ENCODE results near the gene TRIM16. TPM values are rescaled to one million over a fixed set of nuclear protein-coding genes. Genes with fewer than 3 reads are reported as not detected.
A peak's percentile ranks its signal among the peaks of the same experiment; 100 is the strongest.
"Not testable (repeated sequence)": the region's sequence is repeated elsewhere in the genome, so short reads cannot be mapped to it uniquely, and the experiment has no call there.

Gene TRIM16
- total and polyA plus RNA-seq, 2 of the 13 experiments (the other 11 are each of a cell fraction or from before 2014, with no cell fraction given) = 12.3 to 23.4 TPM

DNA sequence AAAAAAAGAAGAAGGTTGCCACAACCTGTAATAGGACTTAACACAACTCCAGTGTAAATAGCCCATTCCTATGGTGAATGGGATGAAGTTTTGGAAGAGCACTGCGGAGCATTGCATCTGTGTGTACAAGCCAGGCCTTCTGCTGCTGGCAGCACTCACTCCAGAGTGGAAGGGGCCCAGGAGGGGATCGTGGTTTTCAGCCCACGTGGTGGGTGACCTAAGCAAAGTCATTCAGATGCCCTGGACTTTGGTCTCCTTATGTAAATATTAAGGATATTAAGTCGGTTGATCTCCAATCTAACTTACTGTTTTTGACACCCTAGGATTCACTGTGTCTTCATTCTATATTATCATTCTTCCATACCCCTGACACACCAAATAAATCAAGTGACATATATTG is 67.3 kb downstream of the TRIM16 start:
- TF ChIP-seq MYC (CRISPR knock-in tag; IDR thresholded peaks at IDR 0.05; ENCODE audit: borderline replicate concordance) = peak; percentile 23; the same call in 1 of the 2 replicates
- peak; percentile 63 for TF ChIP-seq HNF4A (CRISPR knock-in tag; IDR thresholded peaks at IDR 0.05)
- TF ChIP-seq THAP11 (CRISPR knock-in tag; IDR thresholded peaks at IDR 0.05) = 0 out of 2 replicates have a peak, but pooled peaks have one; percentile 34
- 0 out of 2 replicates have a peak, but pooled peaks have one; percentile 9 for TF ChIP-seq SAP130 (CRISPR knock-in tag; IDR thresholded peaks at IDR 0.05; ENCODE audit: low read depth)
- TF ChIP-seq, protein P1, sequence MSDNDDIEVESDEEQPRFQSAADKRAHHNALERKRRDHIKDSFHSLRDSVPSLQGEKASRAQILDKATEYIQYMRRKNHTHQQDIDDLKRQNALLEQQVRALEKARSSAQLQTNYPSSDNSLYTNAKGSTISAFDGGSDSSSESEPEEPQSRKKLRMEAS (IDR thresholded peaks at IDR 0.05) = peak; percentile 22; the same call in 1 of the 2 replicates
- TF ChIP-seq, protein P2, sequence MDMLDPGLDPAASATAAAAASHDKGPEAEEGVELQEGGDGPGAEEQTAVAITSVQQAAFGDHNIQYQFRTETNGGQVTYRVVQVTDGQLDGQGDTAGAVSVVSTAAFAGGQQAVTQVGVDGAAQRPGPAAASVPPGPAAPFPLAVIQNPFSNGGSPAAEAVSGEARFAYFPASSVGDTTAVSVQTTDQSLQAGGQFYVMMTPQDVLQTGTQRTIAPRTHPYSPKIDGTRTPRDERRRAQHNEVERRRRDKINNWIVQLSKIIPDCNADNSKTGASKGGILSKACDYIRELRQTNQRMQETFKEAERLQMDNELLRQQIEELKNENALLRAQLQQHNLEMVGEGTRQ (IDR thresholded peaks at IDR 0.05; ENCODE audit: low read depth, low read length) = peak; percentile 32; the same call in 1 of the 2 replicates
- TF ChIP-seq, protein P2 (CRISPR knock-in tag; IDR thresholded peaks at IDR 0.05; ENCODE audit: borderline replicate concordance) = peak; percentile 33; the same call in 1 of the 2 replicates
- peak; percentile 15; the same call in 1 of the 2 replicates for TF ChIP-seq FOXA3 (CRISPR knock-in tag; IDR thresholded peaks at IDR 0.05)
- POLR2A ChIA-PET; H3K9ac ChIP-seq (ENCODE audit: insufficient read depth, low read depth, low read length); in situ Hi-C loops (cut with HindIII; ENCODE audit: extremely low pct_ligation_motif_present, low pct_unique_long_range_greater_than_20kb); H3K27ac ChIP-seq (ENCODE audit: extremely low read length, insufficient read depth, low read length); BruUV-seq (replicated peaks); H4K20me1 ChIP-seq (ENCODE audit: insufficient read depth, low read length); H3K4me3 ChIP-seq (replicated peaks in 1 of 3; ENCODE audit: insufficient read depth in 1 of 3, low read depth in 2 of 3, low read length in 3 of 3); intact Hi-C loops (cut with micrococcal nuclease; ENCODE audit: unreplicated experiment); CTCF ChIA-PET (ENCODE audit: low intra/inter-chr PET ratio, low total read pairs); H3K79me2 ChIP-seq (ENCODE audit: insufficient read depth, low read length); FAIRE-seq; H2AFZ ChIP-seq (ENCODE audit: low read length); H3K27me3 ChIP-seq (ENCODE audit: control insufficient read depth in 1 of 2, insufficient read depth in 2 of 2, low read length in 2 of 2); H3K36me3 ChIP-seq (replicated peaks in 1 of 2; ENCODE audit: control insufficient read depth in 1 of 2, insufficient read depth in 2 of 2, low read length in 2 of 2); H3K9me3 ChIP-seq (ENCODE audit: low read length): not testable (repeated sequence)
- Histone ChIP-seq H3K4me2 (ENCODE audit: low read depth, low read length) (peak overlapping the region; percentile 47; the same call in 1 of the 2 replicates), H3K4me1 (ENCODE audit: insufficient read depth, low read length) (peaks cover 11% of the 10 kb centered on the region; the same call in 1 of the 2 replicates)
- peak; percentile 62 for DNase-seq (ENCODE audit: low spot score)
- peak; percentile 86 for ATAC-seq
- WGBS (ENCODE audit: low lambda C conversion rate) = 27% methylated on average over 3 of the region's 4 CpGs

DNA sequence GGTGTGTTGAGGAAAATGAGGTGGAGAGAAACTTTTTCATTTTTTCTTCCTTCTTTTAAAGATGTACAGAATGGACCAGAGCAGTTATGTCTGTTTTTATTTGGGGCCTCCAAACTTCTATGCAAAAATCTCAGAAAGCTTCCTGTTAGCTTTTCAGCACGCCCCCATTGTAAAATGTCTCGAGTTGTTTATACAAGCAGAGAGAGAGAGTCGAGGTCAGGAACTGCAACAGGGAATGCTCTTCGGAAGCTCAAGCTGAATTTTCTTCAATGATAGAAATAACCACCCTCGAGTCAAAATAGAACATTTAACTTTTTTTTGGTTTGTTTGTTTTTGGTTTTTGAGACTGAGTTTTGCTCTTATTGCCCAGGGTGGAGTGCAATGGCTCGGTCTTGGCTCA is 68.3 kb downstream of the TRIM16 start:
- FAIRE-seq; H3K79me2 ChIP-seq (ENCODE audit: insufficient read depth, low read length); H4K20me1 ChIP-seq (ENCODE audit: insufficient read depth, low read length); CTCF ChIA-PET (ENCODE audit: low intra/inter-chr PET ratio, low total read pairs); H3K4me2 ChIP-seq (ENCODE audit: low read depth, low read length); H2AFZ ChIP-seq (ENCODE audit: low read length); ATAC-seq; BruUV-seq (replicated peaks); H3K9me3 ChIP-seq (ENCODE audit: low read length); H3K9ac ChIP-seq (ENCODE audit: insufficient read depth, low read depth, low read length); H3K36me3 ChIP-seq (replicated peaks in 1 of 2; ENCODE audit: control insufficient read depth in 1 of 2, insufficient read depth in 2 of 2, low read length in 2 of 2); intact Hi-C loops (cut with micrococcal nuclease; ENCODE audit: unreplicated experiment); in situ Hi-C loops (cut with HindIII; ENCODE audit: extremely low pct_ligation_motif_present, low pct_unique_long_range_greater_than_20kb); POLR2A ChIA-PET; H3K4me3 ChIP-seq (replicated peaks in 1 of 3; ENCODE audit: insufficient read depth in 1 of 3, low read depth in 2 of 3, low read length in 3 of 3); DNase-seq (ENCODE audit: low spot score); H3K27ac ChIP-seq (ENCODE audit: extremely low read length, insufficient read depth, low read length); H3K27me3 ChIP-seq (ENCODE audit: control insufficient read depth in 1 of 2, insufficient read depth in 2 of 2, low read length in 2 of 2): not testable (repeated sequence)
- H3K4me1 ChIP-seq (ENCODE audit: insufficient read depth, low read length) = peaks cover 11% of the 10 kb centered on the region; the same call in 1 of the 2 replicates
- WGBS (ENCODE audit: low lambda C conversion rate) = 60% methylated on average over 6 of the region's 6 CpGs

DNA sequence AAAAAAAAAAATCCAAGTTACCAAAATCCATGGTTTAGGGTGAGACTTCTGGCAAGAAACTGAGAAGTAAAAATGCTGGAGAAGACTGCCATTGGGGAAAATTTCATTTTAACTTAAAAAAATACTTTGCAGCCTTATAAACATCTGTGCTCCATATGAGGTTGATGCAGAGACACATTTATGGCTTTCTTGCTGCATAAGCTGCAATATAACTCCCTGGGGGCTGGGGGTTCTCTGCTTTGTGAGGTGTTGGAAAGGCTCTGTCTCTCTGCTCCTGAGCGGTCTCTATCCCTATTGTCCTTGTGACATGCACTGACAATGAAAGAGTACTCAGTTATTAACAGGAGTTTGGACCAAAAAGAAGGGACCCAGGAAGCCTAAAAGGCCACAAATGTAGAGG is 71.0 kb downstream of the TRIM16 start:
- H3K9ac ChIP-seq (ENCODE audit: insufficient read depth, low read depth, low read length); H3K27me3 ChIP-seq (ENCODE audit: control insufficient read depth in 1 of 2, insufficient read depth in 2 of 2, low read length in 2 of 2); in situ Hi-C loops (cut with HindIII; ENCODE audit: extremely low pct_ligation_motif_present, low pct_unique_long_range_greater_than_20kb); POLR2A ChIA-PET; H3K36me3 ChIP-seq (replicated peaks in 1 of 2; ENCODE audit: control insufficient read depth in 1 of 2, insufficient read depth in 2 of 2, low read length in 2 of 2); ATAC-seq; H3K4me3 ChIP-seq (replicated peaks in 1 of 3; ENCODE audit: insufficient read depth in 1 of 3, low read depth in 2 of 3, low read length in 3 of 3); H4K20me1 ChIP-seq (ENCODE audit: insufficient read depth, low read length); FAIRE-seq; CTCF ChIA-PET (ENCODE audit: low intra/inter-chr PET ratio, low total read pairs); BruUV-seq (replicated peaks); intact Hi-C loops (cut with micrococcal nuclease; ENCODE audit: unreplicated experiment); H3K27ac ChIP-seq (ENCODE audit: extremely low read length, insufficient read depth, low read length); H3K9me3 ChIP-seq (ENCODE audit: low read length); H3K79me2 ChIP-seq (ENCODE audit: insufficient read depth, low read length); H3K4me2 ChIP-seq (ENCODE audit: low read depth, low read length); H2AFZ ChIP-seq (ENCODE audit: low read length); DNase-seq (ENCODE audit: low spot score): not testable (repeated sequence)
- 67% methylated on average over 1 of the region's 1 CpG for WGBS (ENCODE audit: low lambda C conversion rate)
- H3K4me1 ChIP-seq (ENCODE audit: insufficient read depth, low read length) = peaks cover 11% of the 10 kb centered on the region; the same call in 1 of the 2 replicates
